ENCODE measurements around the gene RBBP8NL. TPM values are rescaled to one million over a fixed set of nuclear protein-coding genes. Genes with fewer than 3 reads are reported as not detected.

Gene RBBP8NL
- total RNA-seq, 1 donor from 2014 or later, result not detected

GRCh38 chr20:62449951-62450691 is 22.8 kb upstream of the RBBP8NL start:
- TF ChIP-seq CTCF (IDR thresholded peaks at IDR 0.05; ENCODE audit: insufficient read depth, low read length, poor library complexity, severe bottlenecking), result peak; percentile 32
- Histone ChIP-seq H3K4me3 (ENCODE audit: low read depth, low read length) (no peak overlapping the region), H3K27me3 (ENCODE audit: control insufficient read depth, insufficient read depth, low read length) (peaks cover 55% of the 10 kb centered on the region), H3K36me3 (ENCODE audit: control insufficient read depth, insufficient read depth, low read length) (no peaks in the 10 kb centered on the region)
- no peak for DNase-seq (ENCODE audit: low read depth)

DNA sequence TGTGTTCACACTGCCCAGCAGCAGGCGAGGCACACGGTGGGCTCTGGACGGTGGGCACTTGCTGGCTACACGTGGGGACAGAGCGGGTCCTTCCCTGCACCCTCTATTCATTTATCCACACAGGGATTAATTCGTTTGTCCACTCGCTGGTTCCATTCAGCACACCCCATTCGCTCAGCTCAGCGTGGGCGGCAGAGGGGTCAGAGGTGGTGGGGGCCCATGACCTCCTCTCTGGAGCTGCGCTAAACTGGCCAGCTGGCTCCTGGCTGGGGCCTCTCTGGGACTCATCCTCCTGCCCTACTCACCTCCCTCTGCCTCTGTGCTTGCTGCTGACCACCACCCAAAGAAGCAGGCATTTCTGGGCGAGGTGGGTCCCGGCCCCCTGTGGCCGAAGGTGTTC is 21.4 kb upstream of the RBBP8NL start:
- TF ChIP-seq CTCF (IDR thresholded peaks at IDR 0.05; ENCODE audit: insufficient read depth, low read length, poor library complexity, severe bottlenecking), result no peak
- DNase-seq (ENCODE audit: low read depth), result no peak
- H3K27me3 ChIP-seq (ENCODE audit: control insufficient read depth, insufficient read depth, low read length), result peaks cover 46% of the 10 kb centered on the region
- H3K36me3 ChIP-seq (ENCODE audit: control insufficient read depth, insufficient read depth, low read length), result no peaks in the 10 kb centered on the region
- H3K4me3 ChIP-seq (ENCODE audit: low read depth, low read length), result no peak overlapping the region

GRCh38 chr20:62448038-62448437 is 20.7 kb upstream of the RBBP8NL start:
- no peak for DNase-seq (ENCODE audit: low read depth)
- Histone ChIP-seq H3K4me3 (ENCODE audit: low read depth, low read length) (no peak overlapping the region), H3K27me3 (ENCODE audit: control insufficient read depth, insufficient read depth, low read length) (peaks cover 39% of the 10 kb centered on the region), H3K36me3 (ENCODE audit: control insufficient read depth, insufficient read depth, low read length) (no peaks in the 10 kb centered on the region)
- no peak for TF ChIP-seq CTCF (IDR thresholded peaks at IDR 0.05; ENCODE audit: insufficient read depth, low read length, poor library complexity, severe bottlenecking)

GRCh38 chr20:62446888-62447869 is 19.8 kb upstream of the RBBP8NL start:
- TF ChIP-seq CTCF (IDR thresholded peaks at IDR 0.05; ENCODE audit: insufficient read depth, low read length, poor library complexity, severe bottlenecking), result no peak
- Histone ChIP-seq H3K36me3 (ENCODE audit: control insufficient read depth, insufficient read depth, low read length) (no peaks in the 10 kb centered on the region), H3K4me3 (ENCODE audit: low read depth, low read length) (no peak overlapping the region), H3K27me3 (ENCODE audit: control insufficient read depth, insufficient read depth, low read length) (peaks cover 30% of the 10 kb centered on the region)
- DNase-seq (ENCODE audit: low read depth), result no peak

DNA sequence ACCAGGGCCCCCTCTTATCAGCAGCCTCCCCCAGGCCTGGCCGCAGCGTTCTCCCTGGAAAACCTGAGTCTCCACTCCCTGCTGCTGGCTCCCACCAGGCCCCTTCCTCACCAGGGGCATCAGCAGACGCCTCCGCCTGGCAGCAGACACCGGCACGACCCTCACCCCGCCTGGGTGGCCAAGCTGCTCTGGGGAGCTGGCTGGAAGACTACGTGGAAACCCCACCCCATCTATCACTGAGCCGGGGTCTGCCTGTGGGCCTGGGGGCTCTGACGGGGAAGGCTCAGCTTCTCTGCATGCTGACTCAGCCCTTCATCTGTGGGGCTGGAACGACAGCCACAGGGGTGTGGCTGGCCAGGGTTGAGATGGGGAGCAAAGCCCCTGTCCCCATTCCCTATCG is 19.1 kb upstream of the RBBP8NL start:
- Histone ChIP-seq H3K4me3 (ENCODE audit: low read depth, low read length) (no peak overlapping the region), H3K27me3 (ENCODE audit: control insufficient read depth, insufficient read depth, low read length) (peaks cover 33% of the 10 kb centered on the region), H3K36me3 (ENCODE audit: control insufficient read depth, insufficient read depth, low read length) (no peaks in the 10 kb centered on the region)
- TF ChIP-seq CTCF (IDR thresholded peaks at IDR 0.05; ENCODE audit: insufficient read depth, low read length, poor library complexity, severe bottlenecking), result no peak
- DNase-seq (ENCODE audit: low read depth), result no peak
